ENCODE data around the gene CARHSP1. TPM values are rescaled to one million over a fixed set of nuclear protein-coding genes. Genes with fewer than 3 reads are reported as not detected.

Gene CARHSP1
- total RNA-seq, 1 experiment from 2014 or later, result 79.7 TPM

DNA sequence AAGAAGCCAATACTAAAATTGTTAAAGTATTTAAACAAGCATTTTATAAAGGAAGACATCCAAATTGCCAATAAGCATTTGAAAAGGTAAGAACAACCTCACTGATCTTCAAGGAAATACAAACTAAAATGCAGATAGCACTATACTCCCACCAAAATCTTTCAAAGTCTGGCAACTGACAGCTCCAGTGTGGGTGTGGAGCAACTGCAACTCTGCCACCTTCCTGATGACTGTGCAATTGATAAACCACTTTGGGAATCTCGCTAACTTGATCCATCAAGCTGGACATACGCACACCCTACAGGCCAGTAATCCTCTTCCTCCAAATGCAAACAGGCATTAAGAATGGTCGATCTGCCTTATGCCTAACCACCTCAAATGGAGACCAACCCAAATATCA, 45.3 kb upstream of the CARHSP1 start:
- intact Hi-C loops (cut with micrococcal nuclease), result no loop called here
- H3K36me3 ChIP-seq (ENCODE audit: control insufficient read depth in 1 of 2, insufficient read depth in 2 of 2, low read length in 2 of 2), result peaks cover 33 to 52% of the 10 kb centered on the region in 2 experiments; a peak in 3 of 4 replicates
- no peaks in the 10 kb centered on the region for H3K9me2 ChIP-seq (ENCODE audit: insufficient read depth)
- DNase-seq (ENCODE audit: low read depth, low spot score) (no peak), ATAC-seq (no peak)
- BruUV-seq (replicated peaks), result no TSS peak
- no peak overlapping the region for H3K4me3 ChIP-seq (replicated peaks in 1 of 2; ENCODE audit: low read depth in 1 of 2, low read length in 2 of 2)
- POLR2A ChIA-PET, result no interaction called here
- H3K4me2 ChIP-seq (ENCODE audit: low read length), result no peak overlapping the region
- H4K20me1 ChIP-seq (ENCODE audit: insufficient read depth), result no peaks in the 10 kb centered on the region
- H2AFZ ChIP-seq (ENCODE audit: low read depth, low read length, poor library complexity, severe bottlenecking), result no peak overlapping the region
- H3K9ac ChIP-seq (ENCODE audit: low read length), result no peak overlapping the region
- TF ChIP-seq, protein P1, sequence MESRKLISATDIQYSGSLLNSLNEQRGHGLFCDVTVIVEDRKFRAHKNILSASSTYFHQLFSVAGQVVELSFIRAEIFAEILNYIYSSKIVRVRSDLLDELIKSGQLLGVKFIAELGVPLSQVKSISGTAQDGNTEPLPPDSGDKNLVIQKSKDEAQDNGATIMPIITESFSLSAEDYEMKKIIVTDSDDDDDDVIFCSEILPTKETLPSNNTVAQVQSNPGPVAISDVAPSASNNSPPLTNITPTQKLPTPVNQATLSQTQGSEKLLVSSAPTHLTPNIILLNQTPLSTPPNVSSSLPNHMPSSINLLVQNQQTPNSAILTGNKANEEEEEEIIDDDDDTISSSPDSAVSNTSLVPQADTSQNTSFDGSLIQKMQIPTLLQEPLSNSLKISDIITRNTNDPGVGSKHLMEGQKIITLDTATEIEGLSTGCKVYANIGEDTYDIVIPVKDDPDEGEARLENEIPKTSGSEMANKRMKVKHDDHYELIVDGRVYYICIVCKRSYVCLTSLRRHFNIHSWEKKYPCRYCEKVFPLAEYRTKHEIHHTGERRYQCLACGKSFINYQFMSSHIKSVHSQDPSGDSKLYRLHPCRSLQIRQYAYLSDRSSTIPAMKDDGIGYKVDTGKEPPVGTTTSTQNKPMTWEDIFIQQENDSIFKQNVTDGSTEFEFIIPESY (IDR thresholded peaks at IDR 0.05; ENCODE audit: extremely low read depth, insufficient replicate concordance, low read length), result no peak
- TF ChIP-seq RAD21 (IDR thresholded peaks at IDR 0.05; ENCODE audit: low read depth) (no peak), CEBPB (IDR thresholded peaks at IDR 0.05; ENCODE audit: low read depth) (no peak), ELF1 (IDR thresholded peaks at IDR 0.05; ENCODE audit: borderline replicate concordance, low read depth) (no peak), CBX3 (IDR thresholded peaks at IDR 0.05; ENCODE audit: low read depth) (no peak), POLR2AphosphoS5 (IDR thresholded peaks at IDR 0.05; ENCODE audit: low read depth, low read length) (no peak), SRF (IDR thresholded peaks at IDR 0.05; ENCODE audit: low read depth) (no peak), EZH2 (IDR thresholded peaks at IDR 0.05) (no peak)
- TF ChIP-seq, protein P2, sequence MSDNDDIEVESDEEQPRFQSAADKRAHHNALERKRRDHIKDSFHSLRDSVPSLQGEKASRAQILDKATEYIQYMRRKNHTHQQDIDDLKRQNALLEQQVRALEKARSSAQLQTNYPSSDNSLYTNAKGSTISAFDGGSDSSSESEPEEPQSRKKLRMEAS (IDR thresholded peaks at IDR 0.05), result no peak
- TF ChIP-seq, protein P3, sequence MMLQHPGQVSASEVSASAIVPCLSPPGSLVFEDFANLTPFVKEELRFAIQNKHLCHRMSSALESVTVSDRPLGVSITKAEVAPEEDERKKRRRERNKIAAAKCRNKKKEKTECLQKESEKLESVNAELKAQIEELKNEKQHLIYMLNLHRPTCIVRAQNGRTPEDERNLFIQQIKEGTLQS (IDR thresholded peaks at IDR 0.05), result no peak
- TF ChIP-seq, protein P4, sequence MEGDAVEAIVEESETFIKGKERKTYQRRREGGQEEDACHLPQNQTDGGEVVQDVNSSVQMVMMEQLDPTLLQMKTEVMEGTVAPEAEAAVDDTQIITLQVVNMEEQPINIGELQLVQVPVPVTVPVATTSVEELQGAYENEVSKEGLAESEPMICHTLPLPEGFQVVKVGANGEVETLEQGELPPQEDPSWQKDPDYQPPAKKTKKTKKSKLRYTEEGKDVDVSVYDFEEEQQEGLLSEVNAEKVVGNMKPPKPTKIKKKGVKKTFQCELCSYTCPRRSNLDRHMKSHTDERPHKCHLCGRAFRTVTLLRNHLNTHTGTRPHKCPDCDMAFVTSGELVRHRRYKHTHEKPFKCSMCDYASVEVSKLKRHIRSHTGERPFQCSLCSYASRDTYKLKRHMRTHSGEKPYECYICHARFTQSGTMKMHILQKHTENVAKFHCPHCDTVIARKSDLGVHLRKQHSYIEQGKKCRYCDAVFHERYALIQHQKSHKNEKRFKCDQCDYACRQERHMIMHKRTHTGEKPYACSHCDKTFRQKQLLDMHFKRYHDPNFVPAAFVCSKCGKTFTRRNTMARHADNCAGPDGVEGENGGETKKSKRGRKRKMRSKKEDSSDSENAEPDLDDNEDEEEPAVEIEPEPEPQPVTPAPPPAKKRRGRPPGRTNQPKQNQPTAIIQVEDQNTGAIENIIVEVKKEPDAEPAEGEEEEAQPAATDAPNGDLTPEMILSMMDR (IDR thresholded peaks at IDR 0.05 in 2 of 3, conservative IDR thresholded peaks at IDR 0.05 in 1 of 3; ENCODE audit: borderline replicate concordance in 1 of 3, insufficient read depth in 1 of 3, low read depth in 2 of 3, low read length in 2 of 3), result no peak
- H3K79me2 ChIP-seq (ENCODE audit: insufficient read depth, low read length), result peaks cover 57% of the 10 kb centered on the region
- no peak overlapping the region for H3K27ac ChIP-seq (ENCODE audit: low read depth, low read length)
- H3K9me3 ChIP-seq (ENCODE audit: control insufficient read depth in 1 of 2, insufficient read depth in 1 of 2, low read depth in 1 of 2, low read length in 2 of 2), result no peaks in the 10 kb centered on the region
- no peaks in the 10 kb centered on the region for H3K27me3 ChIP-seq (ENCODE audit: insufficient read depth, low read length)
- CTCF ChIA-PET, result interaction anchor here (1.6 to 1.8 kb wide), 2 partner anchors 34 to 95 kb away, joined by 3 to 5 read pairs; no protein-coding TSS in a partner anchor
- RAD21 ChIA-PET (ENCODE audit: low non-redundant PET in 1 of 2, low total read pairs in 2 of 2, uncharacterized antibody in 2 of 2, unreplicated experiment in 2 of 2), result no interaction called here
- no peaks in the 10 kb centered on the region for H3K4me1 ChIP-seq (ENCODE audit: control insufficient read depth in 1 of 2, insufficient read depth in 2 of 2, low read length in 2 of 2)
